Measurements from ENCODE around the gene KATNIP. TPM values are rescaled to one million over a fixed set of nuclear protein-coding genes. Genes with fewer than 3 reads are reported as not detected.
A peak's percentile ranks its signal among the peaks of the same experiment; 100 is the strongest.

Gene KATNIP
- total RNA-seq, 2 donors from 2014 or later, result 16.0 to 23.7 TPM

- Histone ChIP-seq H3K36me3 (no peaks in the 10 kb centered on the region), H3K27ac (no peak overlapping the region), H3K4me3 (no peak overlapping the region), H3K4me1 (ENCODE audit: control insufficient read depth in 1 of 2, low read depth in 2 of 2) (peaks cover 4 to 13% of the 10 kb centered on the region in 2 donors), H3K9me3 (no peaks in the 10 kb centered on the region), H3K27me3 (replicated peaks; ENCODE audit: insufficient read depth) (no peaks in the 10 kb centered on the region)
- no peak for DNase-seq (ENCODE audit: low spot score)
- no peak for ATAC-seq (ENCODE audit: insufficient number of reproducible peaks, low FRiP score, low read depth)
- TF ChIP-seq CTCF (IDR thresholded peaks at IDR 0.05), result no peak
Measured at GRCh38 chr16:27576729-27577128, 26.8 kb downstream of the KATNIP start.

- Histone ChIP-seq H3K36me3 (no peaks in the 10 kb centered on the region), H3K4me1 (ENCODE audit: control insufficient read depth in 1 of 2, low read depth in 2 of 2) (peaks cover 4 to 13% of the 10 kb centered on the region in 2 donors), H3K27me3 (replicated peaks; ENCODE audit: insufficient read depth) (no peaks in the 10 kb centered on the region), H3K27ac (peak overlapping the region; percentile 13 to 65), H3K9me3 (no peaks in the 10 kb centered on the region), H3K4me3 (no peak overlapping the region)
- ATAC-seq (ENCODE audit: insufficient number of reproducible peaks, low FRiP score, low read depth) (no peak), DNase-seq (ENCODE audit: low spot score) (no peak)
- TF ChIP-seq CTCF (IDR thresholded peaks at IDR 0.05), result no peak
Measured at GRCh38 chr16:27579087-27579980, 29.4 kb downstream of the KATNIP start.

- no peak overlapping the region for H3K4me3 ChIP-seq
- H3K27me3 ChIP-seq (replicated peaks; ENCODE audit: insufficient read depth), result no peaks in the 10 kb centered on the region
- ATAC-seq (ENCODE audit: insufficient number of reproducible peaks, low FRiP score, low read depth) (no peak), DNase-seq (ENCODE audit: low spot score) (no peak)
- H3K4me1 ChIP-seq (ENCODE audit: control insufficient read depth in 1 of 2, low read depth in 2 of 2), result peaks cover 4 to 13% of the 10 kb centered on the region in 2 donors
- no peak overlapping the region for H3K27ac ChIP-seq
- H3K36me3 ChIP-seq, result no peaks in the 10 kb centered on the region
- no peaks in the 10 kb centered on the region for H3K9me3 ChIP-seq
- TF ChIP-seq CTCF (IDR thresholded peaks at IDR 0.05), result no peak
Measured at GRCh38 chr16:27582883-27583282, 32.9 kb downstream of the KATNIP start.

- no peak for ATAC-seq (ENCODE audit: insufficient number of reproducible peaks, low FRiP score, low read depth)
- TF ChIP-seq CTCF (IDR thresholded peaks at IDR 0.05), result no peak
- Histone ChIP-seq H3K4me1 (ENCODE audit: control insufficient read depth in 1 of 2, low read depth in 2 of 2) (peaks cover 4 to 8% of the 10 kb centered on the region in 2 donors), H3K27me3 (replicated peaks; ENCODE audit: insufficient read depth) (no peaks in the 10 kb centered on the region), H3K27ac (no peak overlapping the region), H3K9me3 (no peaks in the 10 kb centered on the region), H3K36me3 (no peaks in the 10 kb centered on the region), H3K4me3 (no peak overlapping the region)
- no peak for DNase-seq (ENCODE audit: low spot score)
Measured at GRCh38 chr16:27583634-27584033, 33.7 kb downstream of the KATNIP start.

- DNase-seq (ENCODE audit: low spot score), result no peak
- no peak for ATAC-seq (ENCODE audit: insufficient number of reproducible peaks, low FRiP score, low read depth)
- no peak for TF ChIP-seq CTCF (IDR thresholded peaks at IDR 0.05)
- H3K9me3 ChIP-seq, result no peaks in the 10 kb centered on the region
- H3K36me3 ChIP-seq, result no peaks in the 10 kb centered on the region
- no peak overlapping the region for H3K4me3 ChIP-seq
- no peaks in the 10 kb centered on the region for H3K4me1 ChIP-seq (ENCODE audit: control insufficient read depth in 1 of 2, low read depth in 2 of 2)
- no peak overlapping the region for H3K27ac ChIP-seq
- no peaks in the 10 kb centered on the region for H3K27me3 ChIP-seq (replicated peaks; ENCODE audit: insufficient read depth)
Measured at GRCh38 chr16:27585200-27585599, 35.3 kb downstream of the KATNIP start.

All from thoracic aorta (tissue), 2 donors.